ENCODE data around the gene DPYSL3. TPM values are rescaled to one million over a fixed set of nuclear protein-coding genes. Genes with fewer than 3 reads are reported as not detected.

Gene DPYSL3
- total RNA-seq (1 to 10 TPM; 2.1 to 3.6 TPM), polyA plus RNA-seq (1 to 10 TPM in 1 of 2 donors, under 1 TPM in 1; 0.35 to 1.3 TPM)

DNA sequence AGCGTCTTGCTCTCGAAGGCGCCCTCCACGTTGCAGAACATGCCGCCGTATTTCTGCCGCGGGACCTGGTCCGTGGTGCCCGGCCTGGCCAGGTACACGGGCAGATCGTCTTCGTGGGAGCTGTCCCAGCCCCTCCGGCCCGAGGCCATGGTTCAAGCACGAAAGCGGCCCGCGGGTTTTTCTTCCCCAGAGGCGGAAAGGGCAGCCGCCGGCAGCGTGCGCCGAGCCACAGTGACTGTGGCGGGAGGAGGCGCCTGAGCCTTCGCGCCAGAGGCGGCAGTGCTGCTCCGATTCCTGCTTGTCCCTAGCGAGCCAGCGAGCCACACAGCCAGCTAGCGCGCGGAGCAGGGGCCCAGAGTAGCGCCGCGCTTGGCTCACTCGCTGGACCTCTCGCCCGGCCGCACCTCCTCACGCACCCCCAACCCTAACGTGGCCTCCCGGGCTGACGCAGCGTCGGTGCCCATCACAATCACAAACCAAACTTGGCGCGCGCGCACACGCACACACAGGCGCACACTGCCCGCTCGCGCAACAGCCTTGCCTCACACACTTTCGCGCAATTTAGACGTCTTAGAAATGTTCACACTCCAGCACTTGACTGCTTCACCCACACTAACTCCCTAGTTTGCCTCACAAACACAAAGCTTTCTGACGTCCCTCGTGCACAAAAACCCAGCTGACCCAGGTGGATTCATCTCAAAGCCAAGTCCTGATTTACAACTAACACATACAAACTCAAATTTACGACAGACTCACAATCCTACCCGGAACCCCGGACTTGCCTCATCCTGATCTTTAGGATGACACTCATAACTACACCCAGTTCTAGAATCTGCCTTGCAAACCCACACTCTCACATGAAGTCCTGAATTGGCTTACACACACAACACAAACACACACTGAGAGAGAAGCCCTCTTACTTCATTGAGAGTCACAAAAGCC lies at the start of gene DPYSL3:
DPYSL3 (minus strand) TSS at position 359 of the 942 bp plus-strand sequence; CDS start at position 149, 210 bp downstream.
- WGBS = 5% methylated on average over 66 of the region's 66 CpGs
- H3K27me3 ChIP-seq (ENCODE audit: control insufficient read depth in 4 of 4, insufficient read depth in 4 of 4, low read length in 3 of 4) = peaks cover 0 to 6% (median 1%) of the 10 kb centered on the region in 4 donors

DNA sequence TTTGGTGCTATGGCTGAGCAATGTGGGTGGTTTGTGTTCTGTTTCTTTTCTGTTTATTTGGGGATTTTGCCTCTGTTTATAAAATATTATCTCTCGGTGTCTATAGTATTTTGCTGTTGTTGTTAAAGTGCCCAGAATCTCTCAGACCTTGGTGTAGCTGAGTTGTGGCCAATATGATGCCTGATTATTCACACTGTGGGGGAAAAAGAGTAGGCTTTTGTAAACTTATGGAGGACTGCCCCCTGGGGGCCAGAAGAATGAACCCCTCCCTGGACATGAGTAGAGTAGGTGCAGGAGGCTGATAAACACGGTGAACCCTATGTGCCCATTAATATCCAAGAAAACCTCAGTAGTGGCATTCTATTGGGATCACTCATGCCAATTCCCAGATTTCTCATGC lies 49.0 kb upstream of the DPYSL3 start:
- H3K36me3 ChIP-seq (ENCODE audit: control insufficient read depth in 4 of 4, insufficient read depth in 3 of 4, low read depth in 1 of 4, low read length in 3 of 4) = no peaks in the 10 kb centered on the region
- DNase-seq (ENCODE audit: low spot score) = no peak
- no peaks in the 10 kb centered on the region for H3K4me1 ChIP-seq (ENCODE audit: control insufficient read depth in 4 of 4, insufficient read depth in 4 of 4, low read length in 3 of 4)
- H3K27me3 ChIP-seq (ENCODE audit: control insufficient read depth in 4 of 4, insufficient read depth in 4 of 4, low read length in 3 of 4) = peaks cover 0 to 3% (median 0%) of the 10 kb centered on the region in 4 donors
- no peaks in the 10 kb centered on the region for H3K9me3 ChIP-seq (ENCODE audit: control insufficient read depth in 4 of 4, low read length in 3 of 4)
- H3K4me3 ChIP-seq (ENCODE audit: low read depth in 1 of 3, low read length in 3 of 3) = no peak overlapping the region
- 34% methylated on average over 2 of the region's 2 CpGs for WGBS
- no peak overlapping the region for H3K9ac ChIP-seq (ENCODE audit: low read depth in 1 of 2, low read length in 2 of 2)
- H3K27ac ChIP-seq (ENCODE audit: low read depth in 1 of 2, low read length in 2 of 2) = no peak overlapping the region
- TF ChIP-seq JUND (IDR thresholded peaks at IDR 0.05) = no peak
- TF ChIP-seq FOXA2 (IDR thresholded peaks at IDR 0.05) = no peak
- TF ChIP-seq, protein P1, sequence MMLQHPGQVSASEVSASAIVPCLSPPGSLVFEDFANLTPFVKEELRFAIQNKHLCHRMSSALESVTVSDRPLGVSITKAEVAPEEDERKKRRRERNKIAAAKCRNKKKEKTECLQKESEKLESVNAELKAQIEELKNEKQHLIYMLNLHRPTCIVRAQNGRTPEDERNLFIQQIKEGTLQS (IDR thresholded peaks at IDR 0.05) = no peak
- TF ChIP-seq HNF4G (IDR thresholded peaks at IDR 0.05) = no peak
- no peak for TF ChIP-seq RXRA (IDR thresholded peaks at IDR 0.05)
- TF ChIP-seq SP1 (IDR thresholded peaks at IDR 0.05) = no peak
- TF ChIP-seq RAD21 (IDR thresholded peaks at IDR 0.05) = peak; percentile 69 to 78
- TF ChIP-seq CTCF (IDR thresholded peaks at IDR 0.05; ENCODE audit: low read depth, low read length, missing input control) = peak; percentile 47
- TF ChIP-seq REST (IDR thresholded peaks at IDR 0.05) = no peak
- no peak for TF ChIP-seq YY1 (IDR thresholded peaks at IDR 0.05)
- TF ChIP-seq FOXA1 (IDR thresholded peaks at IDR 0.05) = no peak

More for the DNA sequence above, at the start of gene DPYSL3:
- TF ChIP-seq RAD21 (IDR thresholded peaks at IDR 0.05) (peak; percentile 14 to 40), GABPA (IDR thresholded peaks at IDR 0.05 in 1 of 2, conservative IDR thresholded peaks at IDR 0.05 in 1 of 2) (no peak)
- peaks cover 0 to 5% (median 0%) of the 10 kb centered on the region in 4 donors for H3K9me3 ChIP-seq (ENCODE audit: control insufficient read depth in 4 of 4, low read length in 3 of 4)
- H3K4me3 ChIP-seq (ENCODE audit: low read depth in 1 of 3, low read length in 3 of 3) = peak within 1 kb of the TSS; percentile 21 to 49 (median 32)
- H3K4me1 ChIP-seq (ENCODE audit: control insufficient read depth in 4 of 4, insufficient read depth in 4 of 4, low read length in 3 of 4) = peaks cover 4 to 13% (median 7%) of the 10 kb centered on the region in 4 donors
- H3K27ac ChIP-seq (ENCODE audit: low read depth in 1 of 2, low read length in 2 of 2) = peak within 1 kb of the TSS in 1 of 2 donors; percentile 32
- H3K36me3 ChIP-seq (ENCODE audit: control insufficient read depth in 4 of 4, insufficient read depth in 3 of 4, low read depth in 1 of 4, low read length in 3 of 4) = no peaks in the 10 kb centered on the region
- peak; percentile 33 for DNase-seq (ENCODE audit: low spot score)
- no peak within 1 kb of the TSS for H3K9ac ChIP-seq (ENCODE audit: low read depth in 1 of 2, low read length in 2 of 2)

Measured in liver (tissue), 9 donors.